Measurements from ENCODE around the gene AHNAK2.
A peak's percentile ranks its signal among the peaks of the same experiment; 100 is the strongest.

Gene AHNAK2

DNA sequence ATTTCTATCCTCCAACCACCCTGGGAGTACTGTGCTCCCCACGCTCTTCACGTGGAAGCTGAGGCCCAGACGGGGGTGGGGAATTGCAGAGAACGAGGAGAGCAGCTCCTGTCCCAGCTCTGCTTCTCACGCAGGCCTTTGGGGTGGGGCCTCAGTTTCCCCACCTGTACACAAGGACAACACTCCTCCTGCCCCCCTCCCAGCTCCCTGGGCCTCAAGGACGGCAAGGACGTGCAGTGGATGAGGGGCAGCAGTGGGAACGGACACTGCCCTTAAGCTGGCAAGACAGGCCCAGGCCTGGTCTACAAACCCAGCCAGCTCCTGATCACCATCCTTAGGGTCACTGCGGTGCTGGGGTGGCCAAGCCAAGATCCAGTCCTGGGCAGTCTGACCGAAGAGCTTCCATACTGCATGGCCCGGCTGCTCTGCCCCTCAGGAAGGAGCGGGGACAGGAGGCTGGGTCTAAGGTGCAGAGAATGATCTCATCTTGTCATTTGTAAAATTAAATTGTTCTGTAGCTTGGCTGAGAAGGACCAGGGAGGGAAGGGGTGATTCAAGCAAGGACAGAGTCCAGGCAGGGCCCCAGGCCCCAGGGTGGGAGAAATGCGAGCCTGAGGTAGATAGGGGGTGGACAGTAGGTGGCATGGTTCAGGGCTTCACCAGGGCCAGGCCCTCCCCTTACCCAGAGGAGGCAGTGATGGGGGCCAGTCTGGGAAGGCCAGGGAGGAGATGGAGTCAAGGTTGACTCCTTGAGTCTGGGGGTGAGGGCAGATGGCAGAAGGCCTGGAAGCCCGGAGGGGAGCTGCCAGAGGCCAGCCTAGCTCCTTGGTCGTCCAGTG, 6.1 kb upstream of the AHNAK2 start:
- no peak for DNase-seq

DNA sequence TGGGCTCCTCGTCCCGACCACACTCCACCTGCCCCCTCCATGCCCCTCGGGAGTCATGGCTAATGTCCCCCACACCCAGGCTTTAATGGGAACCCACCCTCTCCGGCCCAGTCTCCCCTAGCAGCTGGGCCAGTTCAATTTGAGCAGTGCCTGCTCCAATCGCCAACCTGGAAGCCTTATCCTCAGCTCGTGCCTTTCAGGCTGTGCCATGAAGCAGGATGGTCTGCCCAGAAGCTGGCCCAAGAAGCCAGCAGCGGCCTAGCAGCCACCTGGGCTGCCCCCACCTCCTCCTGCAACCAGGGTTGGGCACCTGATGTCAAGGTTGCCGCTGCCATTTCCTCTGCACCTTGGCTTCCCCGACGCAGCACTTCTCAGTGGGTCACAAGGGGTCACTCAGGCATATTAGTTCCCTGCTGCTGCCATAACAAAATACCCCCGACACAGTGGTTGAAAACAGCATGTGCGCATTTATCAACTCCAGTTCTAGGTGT, 5.1 kb upstream of the AHNAK2 start:
- no peak for DNase-seq

DNA sequence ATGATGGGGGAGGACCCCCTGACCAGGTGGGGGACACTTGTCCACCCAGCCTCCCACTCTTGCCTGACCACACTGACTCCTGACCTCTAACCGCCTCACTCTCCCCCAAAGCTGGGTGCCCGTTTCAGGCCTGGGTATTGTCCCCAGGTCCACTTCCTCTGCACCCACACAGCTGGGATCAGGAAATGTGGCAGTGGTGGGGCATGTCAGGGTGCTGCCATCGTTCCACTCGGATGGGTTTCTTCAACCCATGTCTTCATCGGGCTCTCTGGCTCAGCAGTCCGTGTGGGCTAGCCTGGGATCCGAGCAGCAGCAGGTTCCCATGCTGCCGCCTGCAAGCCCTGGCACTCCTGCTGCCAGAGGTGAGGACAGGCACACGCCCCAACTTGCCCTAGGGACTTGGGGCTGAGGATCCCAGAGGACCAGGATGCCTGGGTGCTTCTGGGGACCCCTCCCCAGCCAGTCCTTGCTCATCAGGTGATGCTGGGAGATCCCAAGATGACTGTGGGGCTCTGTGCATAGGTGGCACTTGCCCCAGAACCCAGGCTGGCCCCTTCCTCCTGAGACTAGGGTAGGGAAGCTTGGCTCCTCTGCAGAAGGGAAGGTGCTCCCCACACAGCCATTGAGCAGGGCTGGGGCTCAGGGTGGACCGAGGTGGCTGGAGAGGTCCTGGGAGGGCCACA, 4.5 kb upstream of the AHNAK2 start:
- no peak for DNase-seq

DNA sequence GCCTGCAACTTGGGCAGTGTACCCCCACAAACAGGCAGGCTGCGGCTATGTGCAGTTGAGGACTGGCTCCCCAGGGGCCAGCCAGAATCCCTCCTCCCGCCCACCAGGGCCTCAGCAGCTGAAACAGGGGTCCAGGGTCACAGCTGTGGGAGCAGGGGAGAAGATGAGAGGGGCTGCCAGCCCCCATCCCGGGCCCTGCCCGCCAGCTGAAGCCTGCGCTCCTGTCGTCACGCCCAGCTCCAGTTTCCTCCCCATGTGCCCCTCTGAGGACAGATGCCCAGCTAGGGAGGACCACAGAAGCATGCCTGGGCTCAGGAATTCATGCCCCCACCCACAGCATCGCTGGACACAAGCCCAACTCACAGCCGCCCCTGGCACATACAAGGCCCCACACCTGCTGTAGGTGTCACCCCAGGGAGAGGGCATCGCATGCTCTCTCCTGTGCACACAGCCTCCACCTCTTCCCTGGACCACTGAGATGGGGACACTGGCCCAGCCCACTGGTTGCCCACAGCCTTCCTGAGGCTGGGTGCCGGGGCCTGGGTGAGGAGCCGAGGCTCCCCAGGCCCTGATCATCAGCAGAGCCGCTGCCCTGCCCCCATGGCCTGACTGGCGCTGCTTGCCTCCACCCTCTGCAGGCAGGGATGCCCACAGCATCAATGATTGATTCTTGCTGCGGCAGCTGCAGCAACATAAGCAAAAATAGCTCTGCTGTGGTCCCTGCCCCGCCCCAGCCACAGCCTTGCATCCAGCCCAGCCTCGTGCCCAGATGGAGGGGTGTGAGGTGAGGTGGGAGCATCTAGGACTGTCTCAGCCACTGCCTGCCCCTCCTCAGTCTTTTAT, 3.7 kb upstream of the AHNAK2 start:
- DNase-seq: no peak

DNA sequence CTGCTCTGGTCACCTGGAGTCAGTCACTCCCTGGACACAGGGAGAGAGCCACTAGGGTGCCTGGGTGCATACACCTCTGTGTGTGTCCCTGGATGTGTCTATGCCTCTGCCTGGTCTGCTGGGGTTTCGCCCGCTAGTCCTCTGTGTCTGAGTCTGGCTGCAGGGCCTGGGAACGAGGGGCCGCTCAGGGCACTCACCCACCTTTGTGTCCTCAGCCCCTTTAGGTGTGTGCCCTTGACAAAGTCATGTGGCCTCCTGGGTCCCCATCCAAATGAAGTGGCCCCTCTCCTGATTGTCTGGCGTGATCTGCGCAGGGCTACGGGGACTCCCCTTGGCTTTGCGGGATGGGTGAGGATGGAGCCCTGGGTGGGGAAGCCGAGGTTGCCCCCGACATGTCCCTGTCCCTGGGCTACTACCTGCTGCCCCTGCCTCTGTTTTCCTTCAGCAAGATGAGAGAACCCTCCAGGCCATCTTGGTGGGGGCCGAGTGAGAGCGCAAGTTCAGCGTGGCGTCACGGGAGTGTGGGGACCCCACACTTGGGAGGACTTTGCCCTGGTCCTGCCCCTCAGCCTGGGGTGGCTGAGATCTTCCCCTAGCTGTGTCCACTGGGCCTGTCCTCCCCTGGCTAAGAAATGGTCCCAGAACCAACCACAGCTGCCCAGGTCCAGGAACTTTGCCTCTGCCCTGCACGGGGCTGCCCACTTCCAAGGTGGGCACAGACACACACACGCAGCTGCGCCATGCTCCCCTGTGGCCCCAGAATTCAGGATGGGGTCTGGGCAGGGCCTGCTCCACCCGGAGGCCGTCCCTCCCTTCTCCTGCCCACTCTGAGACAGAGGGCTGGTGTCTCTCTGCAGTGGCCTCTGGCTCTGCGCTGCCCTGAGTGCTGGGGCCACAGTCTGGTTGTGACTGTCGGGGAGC, 2.7 kb upstream of the AHNAK2 start:
- DNase-seq: no peak

DNA sequence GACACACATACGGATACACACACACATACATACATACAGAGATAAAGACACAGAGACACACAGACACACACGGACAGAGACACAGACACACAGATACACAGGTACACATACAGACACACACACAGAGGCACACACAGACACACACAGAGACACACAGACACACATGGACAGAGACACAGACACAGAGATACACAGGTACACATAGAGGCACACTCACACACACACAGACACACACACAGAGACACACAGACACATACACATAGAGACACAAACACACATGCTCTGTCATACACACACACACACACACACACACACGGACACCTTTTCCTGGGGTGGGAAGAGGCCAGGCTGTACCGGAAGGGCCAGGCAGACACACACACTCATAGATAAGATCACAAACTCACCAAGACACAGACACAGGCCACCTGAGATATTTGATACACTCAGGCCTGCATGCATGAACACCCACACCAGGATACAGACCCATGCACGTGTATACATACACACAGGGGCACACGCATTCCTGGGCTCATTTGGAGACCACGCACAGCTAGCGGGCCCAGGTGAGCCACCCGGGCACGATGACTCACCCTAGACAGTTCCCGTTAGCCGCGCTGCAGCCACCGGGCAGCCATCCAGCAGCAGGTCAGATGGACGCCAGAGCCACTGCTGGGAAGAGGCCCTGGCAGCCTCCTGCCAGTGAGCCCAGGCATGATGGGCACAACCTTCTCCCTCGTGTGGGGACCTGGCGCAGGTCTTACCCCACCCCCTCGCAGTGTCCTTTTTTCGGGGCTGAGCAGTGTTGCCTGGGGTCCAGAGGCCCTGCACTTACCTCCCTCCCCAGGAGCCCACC, 1.8 kb upstream of the AHNAK2 start:
- no peak for DNase-seq

DNA sequence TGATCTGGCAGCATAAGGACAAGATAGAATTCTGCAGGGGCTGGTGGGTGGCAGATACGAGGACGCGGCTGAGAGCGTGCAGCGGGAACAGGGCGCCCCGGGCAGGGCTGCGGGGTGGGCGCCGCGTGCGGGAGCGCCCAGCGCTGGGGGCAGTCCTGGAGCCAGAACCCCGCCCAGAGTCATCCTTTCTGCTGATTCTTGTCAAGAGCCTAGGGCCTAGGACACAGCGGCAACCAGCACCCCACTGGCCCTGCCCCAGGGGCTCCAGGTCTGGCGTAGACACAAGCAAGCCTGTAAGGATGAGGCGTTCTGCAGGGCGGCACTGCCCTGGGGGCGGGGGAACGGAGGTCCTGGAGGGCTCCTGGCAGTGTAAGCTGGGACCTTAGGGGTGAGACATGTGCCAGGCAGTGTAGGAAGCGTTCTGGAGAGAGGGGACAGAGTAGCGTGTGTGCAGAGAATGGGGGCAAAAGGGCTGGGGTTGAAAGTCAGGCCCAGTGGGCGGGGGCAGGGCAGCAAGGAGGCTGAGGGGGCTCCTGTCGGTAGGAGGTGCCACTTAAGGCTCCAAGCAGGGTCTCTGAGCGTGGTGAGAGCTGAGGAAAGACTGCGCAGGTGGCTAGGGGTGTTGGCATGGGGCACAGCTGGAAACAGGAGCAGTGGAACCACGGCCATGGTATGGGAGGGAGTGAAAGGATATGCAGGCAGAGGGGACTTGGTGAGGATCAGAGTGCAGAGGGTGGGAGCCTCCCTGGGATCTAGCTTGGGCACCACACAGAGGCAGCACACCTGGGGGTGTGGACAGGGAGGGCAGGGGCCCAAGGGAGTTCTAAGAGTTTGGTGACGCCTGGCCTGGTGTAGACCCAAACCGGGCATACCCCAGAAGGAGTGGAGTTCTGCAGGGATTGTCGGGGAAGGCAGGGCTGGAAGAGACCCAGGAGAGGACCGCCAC, 845 bp upstream of the AHNAK2 start:
- no peak for DNase-seq

DNA sequence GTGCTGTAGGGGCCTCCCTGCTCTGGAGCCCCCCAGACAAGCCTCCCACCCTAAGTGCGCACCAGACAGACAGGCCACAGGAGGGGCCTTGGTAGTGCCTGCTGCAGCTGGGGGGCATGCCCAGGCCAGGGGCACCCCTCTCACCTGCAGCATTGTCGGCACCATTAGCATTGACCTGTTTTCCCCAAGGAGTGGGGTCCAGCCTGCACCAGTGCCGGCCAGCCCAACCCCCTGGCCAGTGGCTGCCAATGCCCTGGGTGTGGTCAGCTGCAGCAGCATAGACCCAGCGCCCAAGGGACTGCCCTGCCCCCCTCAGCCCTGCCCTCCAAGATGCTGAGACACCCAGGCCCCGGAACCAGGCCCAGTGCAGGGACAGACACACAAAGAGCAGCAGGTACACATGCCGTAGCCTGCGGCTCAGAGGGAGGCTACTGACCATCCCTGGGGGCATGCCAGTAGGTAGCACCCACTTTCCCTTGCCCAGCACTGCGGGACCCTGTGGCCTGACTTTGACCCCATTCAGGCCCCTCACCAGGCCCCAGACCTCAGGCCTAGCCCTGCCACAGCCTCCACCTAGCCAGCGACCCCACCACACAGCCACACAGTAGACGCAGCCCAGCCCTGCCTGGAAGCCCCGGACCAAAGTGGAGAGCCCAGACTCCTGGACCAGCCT, 1.0 kb downstream of the AHNAK2 start:
- no peak for DNase-seq

DNA sequence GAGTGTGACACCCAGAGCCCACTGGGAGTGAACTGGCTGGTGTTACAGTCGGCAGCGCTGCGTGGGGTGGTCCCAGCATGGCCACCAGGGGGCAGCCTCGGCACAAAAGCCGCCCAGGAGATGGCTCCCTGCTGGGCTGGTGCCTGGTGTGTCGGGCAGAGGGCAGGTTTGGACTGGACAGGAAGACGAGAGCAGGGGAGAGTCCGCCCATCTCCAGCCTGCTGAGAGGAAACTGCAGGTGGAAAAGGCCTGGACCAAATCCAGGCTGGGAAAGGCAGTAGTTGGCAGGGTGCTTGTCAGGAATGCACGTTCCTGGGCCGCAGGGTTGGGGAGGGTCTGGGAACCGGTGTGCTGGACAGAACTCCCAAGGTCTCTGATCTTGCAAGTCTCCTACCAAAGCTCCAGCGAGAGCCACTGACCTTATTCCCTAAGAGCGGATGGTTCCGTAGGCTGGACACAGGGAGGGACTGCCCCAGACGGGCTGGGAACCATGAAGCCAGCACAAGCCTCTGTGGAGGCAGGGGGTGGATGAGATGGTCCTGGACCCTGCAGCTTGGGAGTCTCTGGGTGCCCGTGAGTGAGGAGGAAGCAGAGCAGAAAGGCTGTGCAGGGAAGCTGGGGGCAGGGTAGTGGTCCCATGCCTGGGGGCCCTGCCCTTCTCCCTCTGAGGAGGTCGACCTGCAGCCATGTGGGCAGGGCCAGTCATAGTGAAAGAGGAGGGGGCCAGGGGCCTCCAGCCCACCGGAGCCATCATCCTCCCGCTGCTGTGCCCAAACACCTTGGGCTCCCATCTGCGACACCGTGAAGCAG, 1.8 kb downstream of the AHNAK2 start:
- DNase-seq: peak; percentile 72

DNA sequence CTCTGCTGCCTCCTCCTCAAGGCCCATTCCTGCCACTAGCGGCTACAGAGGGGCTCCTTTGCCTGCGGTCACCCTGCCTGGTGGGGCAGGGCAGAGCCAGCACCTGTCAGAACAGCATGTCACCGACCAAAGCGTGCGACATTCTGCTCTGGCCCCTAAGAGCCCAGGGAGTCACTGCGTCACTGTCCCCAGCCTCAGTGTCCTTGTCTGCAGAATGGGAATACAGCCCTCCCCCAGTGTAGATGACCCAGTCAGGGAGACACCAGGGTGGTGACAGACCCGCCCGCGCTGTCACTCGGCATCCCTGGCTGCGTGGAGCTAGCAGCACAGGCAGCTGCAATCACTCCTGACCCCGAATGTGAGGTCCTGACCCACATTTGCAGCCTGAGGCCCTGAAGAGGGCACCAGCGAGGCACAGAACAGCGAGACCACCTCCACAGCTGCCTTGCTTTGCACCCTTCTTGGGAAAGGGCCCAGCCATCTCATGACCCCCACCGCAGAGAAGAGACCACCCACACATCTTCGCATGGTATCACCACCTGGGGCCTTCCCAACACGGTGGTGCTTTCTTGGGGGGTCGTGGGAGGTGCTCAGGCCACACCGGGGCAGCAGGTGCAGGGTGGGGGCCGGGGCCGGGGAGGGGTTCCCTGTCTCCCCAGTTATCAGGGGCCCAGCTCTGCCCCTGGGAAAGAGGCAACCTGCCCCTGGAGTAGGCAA, 2.5 kb downstream of the AHNAK2 start:
- DNase-seq: no peak

DNA sequence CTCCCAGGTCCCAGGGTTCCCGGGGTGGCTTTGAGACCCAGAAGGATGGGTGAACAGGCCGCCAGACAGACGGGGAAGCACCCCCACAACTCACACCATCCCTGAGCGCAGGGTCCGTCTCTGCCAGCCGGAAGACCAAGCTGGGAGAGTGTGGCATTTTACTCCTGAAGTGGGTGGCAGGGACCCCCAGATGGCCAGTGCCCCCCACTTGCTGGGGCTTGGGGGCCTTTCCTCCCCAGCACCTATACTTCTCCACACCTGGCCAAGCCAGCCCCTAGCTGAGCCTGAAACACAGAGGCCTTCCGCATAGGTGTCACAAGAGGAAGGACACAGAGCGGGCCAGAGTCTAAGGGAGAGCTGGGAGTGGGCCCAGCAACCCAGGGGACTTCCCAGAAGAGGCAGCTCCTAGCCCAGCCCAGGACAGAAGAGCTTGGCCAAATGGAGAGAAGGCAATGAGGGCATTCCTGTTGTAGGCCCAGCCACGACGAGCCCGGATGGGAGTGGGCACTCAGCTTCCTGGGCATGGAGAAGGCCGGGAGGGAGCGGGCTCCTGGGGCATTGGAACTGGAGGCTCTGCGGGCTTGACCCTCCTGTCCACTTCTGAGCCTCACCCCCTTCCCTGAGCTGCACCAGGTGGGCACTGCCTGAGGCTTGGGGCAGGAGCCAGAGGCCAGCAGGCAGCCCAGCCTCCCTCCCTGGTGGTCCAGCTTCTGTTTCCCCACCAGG, 3.3 kb downstream of the AHNAK2 start:
- no peak for DNase-seq

DNA sequence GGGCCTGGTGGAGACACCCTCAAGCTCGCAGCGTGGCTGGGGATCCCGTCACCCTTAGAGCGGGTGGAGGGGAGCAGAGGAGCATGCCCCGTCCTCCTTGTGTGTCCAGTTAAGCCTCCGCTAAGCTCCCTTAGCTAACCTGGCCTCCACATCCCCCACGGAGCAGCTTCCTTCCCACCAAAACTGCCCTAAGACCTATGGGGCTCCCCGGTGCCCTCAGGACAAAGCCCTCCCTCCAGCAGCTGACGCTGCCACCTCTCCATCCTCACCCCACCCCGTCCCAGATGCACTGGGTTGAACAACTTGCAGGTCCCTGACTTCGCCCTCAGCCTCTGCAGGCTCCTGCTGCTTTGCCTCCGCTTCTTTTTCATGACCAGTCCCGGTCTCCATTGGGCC, 4.0 kb downstream of the AHNAK2 start:
- no peak for DNase-seq

DNA sequence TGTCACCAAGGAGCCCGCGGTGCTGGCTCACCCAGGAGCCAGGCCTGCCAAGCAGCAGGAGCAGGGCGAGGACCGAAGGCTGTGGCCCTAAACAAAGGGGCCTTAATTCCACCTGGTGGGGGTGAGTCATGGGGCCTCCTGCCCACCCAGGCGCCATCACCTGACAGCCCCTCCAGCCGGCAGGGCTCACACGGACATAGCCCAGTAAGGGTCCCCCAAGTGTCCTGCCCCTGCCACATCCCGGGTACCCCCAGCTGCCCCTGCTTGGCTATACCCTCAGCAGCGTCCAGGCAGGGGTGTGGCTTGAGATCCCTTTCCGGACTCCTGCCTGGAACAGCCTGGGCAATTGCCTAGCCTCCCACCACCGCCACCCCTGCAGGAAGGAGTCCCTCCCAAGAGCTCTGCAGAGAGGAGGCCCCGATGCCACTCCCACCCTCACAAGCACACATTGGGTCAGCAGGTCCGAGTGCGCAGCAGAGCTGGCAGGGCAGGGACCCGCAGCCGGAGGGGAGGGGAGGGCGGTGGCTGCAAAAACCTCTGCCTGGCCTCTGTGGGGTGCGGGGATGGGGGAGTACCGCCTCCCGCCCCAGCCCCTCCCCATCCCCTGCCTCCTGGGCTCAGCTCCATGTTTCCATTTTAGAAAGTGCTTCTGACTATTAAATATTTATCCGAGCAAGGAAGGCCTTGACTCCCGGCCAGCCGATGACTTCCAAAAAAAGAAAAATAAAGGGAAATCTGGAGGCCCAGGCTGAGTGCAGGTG, 4.6 kb downstream of the AHNAK2 start:
- peak; percentile 75 for DNase-seq

DNA sequence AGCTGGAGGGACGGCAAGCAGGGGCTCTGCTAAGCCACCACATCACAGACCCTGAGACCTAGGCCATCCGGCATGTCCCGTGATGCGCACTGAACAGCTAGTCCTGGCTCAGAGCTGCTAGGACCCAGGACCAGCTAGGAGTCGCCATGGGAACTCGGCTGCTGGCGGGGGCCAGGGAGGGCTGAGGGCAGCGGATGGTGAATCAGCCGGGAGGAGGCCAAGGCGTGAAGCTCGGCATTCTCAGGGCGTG, 5.1 kb downstream of the AHNAK2 start:
- DNase-seq: peak; percentile 97

DNA sequence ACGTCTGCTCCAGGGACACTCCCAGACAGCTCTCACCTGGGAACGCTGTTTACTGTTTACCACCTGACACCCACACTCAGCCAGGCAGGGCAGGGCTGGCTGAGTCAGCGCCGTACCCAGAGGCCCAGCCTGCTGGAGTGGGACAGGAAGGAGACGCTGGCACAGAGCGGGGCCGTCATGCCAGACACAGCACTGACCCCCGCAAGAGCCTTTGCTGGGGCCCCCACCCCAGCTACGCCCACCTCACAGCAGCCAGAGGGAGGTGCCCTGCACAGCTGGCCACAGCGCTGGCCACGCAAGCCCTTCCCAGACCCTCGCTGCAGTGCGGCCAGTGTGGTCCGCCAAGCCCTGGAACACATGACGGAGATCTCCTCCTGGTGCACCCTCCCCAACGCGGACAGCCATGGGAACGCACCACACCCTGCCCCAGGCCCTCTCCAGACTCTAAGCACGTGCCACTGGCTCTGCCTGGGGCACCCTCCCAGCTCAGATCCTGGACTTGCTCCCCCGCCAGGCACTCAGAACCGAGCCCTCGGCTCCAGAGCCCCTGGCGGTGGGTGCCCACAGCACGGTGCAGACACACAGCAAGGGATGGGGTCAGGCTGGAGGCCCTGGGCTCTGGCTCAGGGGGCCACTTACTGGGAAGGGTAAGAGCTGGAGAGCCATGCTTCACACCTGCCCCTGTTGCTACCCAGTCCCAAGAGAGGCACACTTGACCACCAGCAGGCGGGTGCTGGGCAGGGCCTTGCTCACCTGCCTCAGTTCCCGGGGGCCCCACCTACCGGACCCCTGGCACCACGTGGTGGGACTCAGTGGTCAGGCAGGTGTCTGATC, 5.7 kb downstream of the AHNAK2 start:
- DNase-seq: no peak

Data from HCEC 1CT (cell line).